ENCODE measurements around the gene CST2.

- no peak for TF ChIP-seq POLR2A (IDR thresholded peaks at IDR 0.05; ENCODE audit: low read depth, low read length)
- no peak for TF ChIP-seq POLR2AphosphoS5 (IDR thresholded peaks at IDR 0.05; ENCODE audit: low read depth, low read length)
Observed at GRCh38 chr20:23820493-23820892, 6.0 kb downstream of the CST2 start.
